HepG2 (cell line): ENCODE results near the gene BBLN. TPM values are rescaled to one million over a fixed set of nuclear protein-coding genes. Genes with fewer than 3 reads are reported as not detected.

Source experiments
- ELF3 ChIP-seq: IDR thresholded peaks from 2 replicates; pipeline ENCODE4 v1.6.1; 2016; ENCODE audit warnings: missing genetic modification reagents, missing compliant biosample characterization
- ETS1 ChIP-seq: sonication (generic); formaldehyde crosslinking; IDR thresholded peaks from 2 replicates; pipeline ENCODE4 v1.4.0; 2020; ENCODE audit warnings: missing genetic modification reagents
- FIP1L1 ChIP-seq: fragments of 200-400 bp; formaldehyde crosslinking; IDR thresholded peaks from 2 replicates; pipeline ENCODE4 v1.6.1; 2018; ENCODE audit warnings: low read depth, mild to moderate bottlenecking, low read length, moderate library complexity, borderline replicate concordance; ENCODE audit not compliant: insufficient read depth
- GPBP1L1 ChIP-seq: sonication (generic); formaldehyde crosslinking; IDR thresholded peaks from 2 replicates; pipeline ENCODE4 v1.5.0; 2020; ENCODE audit warnings: mild to moderate bottlenecking, missing genetic modification reagents
- HOXD1 ChIP-seq: sonication (generic); formaldehyde crosslinking; IDR thresholded peaks from 2 replicates; pipeline ENCODE4 v1.5.0; 2020; ENCODE audit warnings: missing genetic modification reagents
- IRF2 ChIP-seq: IDR thresholded peaks from 2 replicates; pipeline ENCODE4 v1.6.1; 2018; ENCODE audit warnings: missing genetic modification reagents, missing compliant biosample characterization
- KDM1A ChIP-seq: IDR thresholded peaks from 2 replicates; pipeline ENCODE4 v1.6.1; 2016; ENCODE audit warnings: missing compliant biosample characterization
- NCOR1 ChIP-seq: fragments of 200-600 bp; sonication (generic); IDR thresholded peaks from 2 replicates; pipeline ENCODE4 v1.7.0; 2017; ENCODE audit warnings: antibody characterized with exemption, low read length, borderline replicate concordance
- NFATC3 ChIP-seq: sonication (generic); formaldehyde crosslinking; IDR thresholded peaks from 2 replicates; pipeline ENCODE4 v1.5.1; 2020; ENCODE audit warnings: mild to moderate bottlenecking, missing genetic modification reagents
- PLSCR1 ChIP-seq: sonication (generic); formaldehyde crosslinking; IDR thresholded peaks from 2 replicates; pipeline ENCODE4 v1.5.0; 2020; ENCODE audit warnings: missing genetic modification reagents, mild to moderate bottlenecking, borderline replicate concordance
- RARA ChIP-seq: IDR thresholded peaks from 2 replicates; pipeline ENCODE4 v1.6.1; 2016; ENCODE audit warnings: missing genetic modification reagents, missing compliant biosample characterization
- RBM39 ChIP-seq: fragments of 200-400 bp; formaldehyde crosslinking; IDR thresholded peaks from one replicate; pipeline ENCODE4 v1.6.1; 2018; ENCODE audit warnings: antibody characterized with exemption, mild to moderate bottlenecking, low read depth, low read length; ENCODE audit not compliant: poor library complexity, severe bottlenecking
- SAP130 ChIP-seq: IDR thresholded peaks from 2 replicates; pipeline ENCODE4 v1.6.1; 2016; ENCODE audit warnings: low read depth
- SCMH1 ChIP-seq: sonication (generic); formaldehyde crosslinking; IDR thresholded peaks from 2 replicates; pipeline ENCODE4 v1.9.0; 2021; ENCODE audit warnings: missing genetic modification reagents, mild to moderate bottlenecking, borderline replicate concordance
- SMARCC2 ChIP-seq: fragments of 450-650 bp; IDR thresholded peaks from 2 replicates; pipeline ENCODE4 v1.6.1; 2017; ENCODE audit warnings: antibody characterized with exemption, mild to moderate bottlenecking
- TCF12 ChIP-seq, 2 experiments: fragments of 450-650 bp in 1 of 2; sonication (generic) in 1 of 2; formaldehyde crosslinking in 1 of 2; IDR thresholded peaks; 2 replicates each; pipeline versions ENCODE4 v1.6.1 to v1.8.0; 2017 to 2022; ENCODE audit warnings: antibody characterized with exemption in 1 of 2, mild to moderate bottlenecking in 1 of 2, missing genetic modification reagents in 1 of 2, moderate library complexity in 1 of 2
- TEAD2 ChIP-seq: sonication (generic); formaldehyde crosslinking; IDR thresholded peaks from 2 replicates; pipeline ENCODE4 v1.9.0; 2021; ENCODE audit warnings: missing genetic modification reagents
- TEF ChIP-seq: sonication (generic); formaldehyde crosslinking; IDR thresholded peaks from 2 replicates; pipeline ENCODE4 v1.5.0; 2020; ENCODE audit warnings: missing genetic modification reagents
- ZFP36L1 ChIP-seq: sonication (generic); formaldehyde crosslinking; IDR thresholded peaks from 2 replicates; pipeline ENCODE4 v1.8.0; 2022; ENCODE audit warnings: mild to moderate bottlenecking, missing genetic modification reagents, moderate library complexity
- ZNF121 ChIP-seq: sonication (generic); formaldehyde crosslinking; IDR thresholded peaks from 2 replicates; pipeline ENCODE4 v1.5.0; 2020; ENCODE audit warnings: mild to moderate bottlenecking, missing genetic modification reagents
- ZNF430 ChIP-seq: sonication (generic); formaldehyde crosslinking; IDR thresholded peaks from 2 replicates; pipeline ENCODE4 v1.9.0; 2021; ENCODE audit warnings: mild to moderate bottlenecking, missing genetic modification reagents
- ZNF577 ChIP-seq: sonication (generic); formaldehyde crosslinking; IDR thresholded peaks from 2 replicates; pipeline ENCODE4 v1.4.0; 2020; ENCODE audit warnings: mild to moderate bottlenecking, low read depth, missing genetic modification reagents, borderline replicate concordance
- ZNF747 ChIP-seq: sonication (generic); formaldehyde crosslinking; IDR thresholded peaks from 2 replicates; pipeline ENCODE4 v1.8.1; 2023; ENCODE audit warnings: missing genetic modification reagents, mild to moderate bottlenecking, borderline replicate concordance
- polyA plus RNA-seq, 8 experiments: library from polyadenylated mRNA; depleted of rRNA in 3 of 8; stranded (reverse) in 7 of 8; unstranded in 1 of 8; fragments of >200 nt; fragmentation: Illumina TruSeq in 4 of 8; extraction: Trizol in 4 of 8; gene quantifications; 2 replicates each; pipeline versions ENCODE4 v1.2.1 to v1.2.3, GENCODE V29; 2011 to 2016; ENCODE audit warnings: low read depth in 4 of 8, missing spikeins in 1 of 8, mixed read lengths in 1 of 8; ENCODE audit not compliant: insufficient read depth in 1 of 8
- total RNA-seq, 5 experiments: library from RNA; depleted of rRNA; stranded (reverse); fragments of >200 nt; fragmentation: Illumina TruSeq; extraction: Trizol; gene quantifications; 2 replicates each; pipeline ENCODE4 v1.2.3, GENCODE V29; 2016; ENCODE audit warnings: low read depth in 1 of 5
- TF ChIP-seq, protein P1 (sequence below): sonication (generic); formaldehyde crosslinking; conservative IDR thresholded peaks from 2 replicates; pipeline ENCODE4 v1.8.0; 2022; ENCODE audit warnings: missing genetic modification reagents

BBLN gene
- total and polyA plus RNA-seq, 2 of the 13 experiments (the other 11 are each of a cell fraction or from before 2014, with no cell fraction given): 27.6 to 33.1 TPM

- TF ChIP-seq NFATC3: no peak
- TF ChIP-seq ZNF430 (CRISPR knock-in tag): peak; percentile 92
- TF ChIP-seq ETS1: no peak
- TF ChIP-seq PLSCR1 (CRISPR knock-in tag): no peak
- no peak for TF ChIP-seq FIP1L1
- TF ChIP-seq ZFP36L1: peak; percentile 97
- peak; percentile 96 for TF ChIP-seq SAP130 (CRISPR knock-in tag)
- peak; percentile 75 for TF ChIP-seq IRF2 (CRISPR knock-in tag)
- peak; percentile 89 for TF ChIP-seq ZNF121 (CRISPR knock-in tag)
- TF ChIP-seq SMARCC2: no peak
- TF ChIP-seq, protein P1, sequence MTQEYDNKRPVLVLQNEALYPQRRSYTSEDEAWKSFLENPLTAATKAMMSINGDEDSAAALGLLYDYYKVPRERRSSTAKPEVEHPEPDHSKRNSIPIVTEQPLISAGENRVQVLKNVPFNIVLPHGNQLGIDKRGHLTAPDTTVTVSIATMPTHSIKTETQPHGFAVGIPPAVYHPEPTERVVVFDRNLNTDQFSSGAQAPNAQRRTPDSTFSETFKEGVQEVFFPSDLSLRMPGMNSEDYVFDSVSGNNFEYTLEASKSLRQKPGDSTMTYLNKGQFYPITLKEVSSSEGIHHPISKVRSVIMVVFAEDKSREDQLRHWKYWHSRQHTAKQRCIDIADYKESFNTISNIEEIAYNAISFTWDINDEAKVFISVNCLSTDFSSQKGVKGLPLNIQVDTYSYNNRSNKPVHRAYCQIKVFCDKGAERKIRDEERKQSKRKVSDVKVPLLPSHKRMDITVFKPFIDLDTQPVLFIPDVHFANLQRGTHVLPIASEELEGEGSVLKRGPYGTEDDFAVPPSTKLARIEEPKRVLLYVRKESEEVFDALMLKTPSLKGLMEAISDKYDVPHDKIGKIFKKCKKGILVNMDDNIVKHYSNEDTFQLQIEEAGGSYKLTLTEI (CRISPR knock-in tag): no peak
- peak; percentile 91 for TF ChIP-seq RARA
- TF ChIP-seq KDM1A (CRISPR knock-in tag): no peak
- TF ChIP-seq SCMH1 (CRISPR knock-in tag): no peak
- TF ChIP-seq ZNF747 (CRISPR knock-in tag): peak; percentile 79
- TF ChIP-seq RBM39: no peak
- TF ChIP-seq TEF (CRISPR knock-in tag): no peak
- TF ChIP-seq HOXD1 (CRISPR knock-in tag): peak; percentile 59; the same call in 1 of the 2 replicates
- TF ChIP-seq GPBP1L1 (CRISPR knock-in tag): no peak
- no peak for TF ChIP-seq TEAD2
- TF ChIP-seq ZNF577 (CRISPR knock-in tag): no peak
- TF ChIP-seq NCOR1: peak; percentile 60; the same call in 1 of the 2 replicates
- TF ChIP-seq TCF12 (IDR thresholded peaks at IDR 0.05): no peak
- TF ChIP-seq TCF12 (CRISPR knock-in tag; IDR thresholded peaks at IDR 0.05): peak; percentile 97; the same call in 1 of the 2 replicates
- TF ChIP-seq ELF3 (CRISPR knock-in tag): peak; percentile 99
Observed at GRCh38 chr9:128115187-128116103, 44.6 kb upstream of the BBLN start (continued).
